IMR-90 (cell line): ENCODE results near the gene C3orf85. TPM values are rescaled to one million over a fixed set of nuclear protein-coding genes. Genes with fewer than 3 reads are reported as not detected.

Experiments
- ATAC-seq: fragments of 200-7000 bp; cut with Tn5 transposase; 2 replicates; pipeline ENCODE4 v1.9.1; 2020; ENCODE audit warnings: low read depth, mild to moderate bottlenecking, moderate library complexity
- BruUV-seq: library from RNA; stranded (reverse); fragments of 400-500 nt; replicated peaks from 2 replicates; lab custom pipeline; 2021; lab: Mats Ljungman, UMichigan
- CTCF ChIA-PET: fragments of 300-600 bp; formaldehyde crosslinking; extraction: SDS; loops from one replicate; lab custom pipeline; 2021; ENCODE audit warnings: antibody characterized with exemption; lab: Yijun Ruan, JAX
- POLR2A ChIA-PET: fragments of 300-600 bp; sonication (Branson Sonifier 250); formaldehyde crosslinking; loops from one replicate; lab custom pipeline; 2022; ENCODE audit warnings: antibody characterized with exemption; ENCODE audit not compliant: unreplicated experiment; lab: Charles Lee
- DNase-seq: peaks from one replicate; pipeline ENCODE4 v3.0.0; 2013
- H2AFZ ChIP-seq: replicated peaks from 2 replicates; pipeline ENCODE3; 2013; ENCODE audit warnings: low read length, mild to moderate bottlenecking; ENCODE audit not compliant: poor library complexity
- H2AK5ac ChIP-seq: 2 replicates; pipeline ENCODE4 v1.6.1; 2013; ENCODE audit warnings: low read depth, low read length, inconsistent platforms
- H2AK9ac ChIP-seq: replicated peaks from 2 replicates; pipeline ENCODE3; 2013; ENCODE audit warnings: mild to moderate bottlenecking, low read depth, low read length, moderate library complexity; ENCODE audit not compliant: poor library complexity
- H2BK120ac ChIP-seq: 2 replicates; pipeline ENCODE4 v1.6.1; 2013; ENCODE audit warnings: low read depth, low read length, inconsistent platforms
- H2BK15ac ChIP-seq: 3 replicates; pipeline ENCODE4 v1.6.1; 2013; ENCODE audit warnings: low read depth, low read length, inconsistent platforms
- H2BK20ac ChIP-seq: 2 replicates; pipeline ENCODE4 v1.6.1; 2013; ENCODE audit warnings: low read depth, mild to moderate bottlenecking, inconsistent platforms, low read length, moderate library complexity
- H2BK5ac ChIP-seq: 2 replicates; pipeline ENCODE4 v1.6.1; 2013; ENCODE audit warnings: mild to moderate bottlenecking, low read depth, low read length, inconsistent platforms; ENCODE audit not compliant: poor library complexity, severe bottlenecking
- H3K14ac ChIP-seq: replicated peaks from 2 replicates; pipeline ENCODE4 v1.6.1; 2013; ENCODE audit warnings: low read depth, low read length, inconsistent platforms
- H3K18ac ChIP-seq: 2 replicates; pipeline ENCODE4 v1.6.1; 2013; ENCODE audit warnings: low read depth, low read length, control low read depth
- H3K23ac ChIP-seq: 2 replicates; pipeline ENCODE4 v1.6.1; 2013; ENCODE audit warnings: low read depth, low read length, inconsistent platforms
- H3K27ac ChIP-seq: 2 replicates; pipeline ENCODE4 v1.5.1; 2013; ENCODE audit warnings: mild to moderate bottlenecking, control low read depth, low read length; ENCODE audit not compliant: insufficient read depth
- H3K27me3 ChIP-seq: 2 replicates; pipeline ENCODE4 v1.6.1; 2013; ENCODE audit warnings: low read length; ENCODE audit not compliant: control insufficient read depth, insufficient read depth
- H3K36me3 ChIP-seq: 2 replicates; pipeline ENCODE4 v1.6.1; 2013; ENCODE audit warnings: low read length, mixed read lengths; ENCODE audit not compliant: control insufficient read depth, insufficient read depth
- H3K4ac ChIP-seq: 2 replicates; pipeline ENCODE4 v1.6.1; 2013; ENCODE audit warnings: low read depth, low read length, inconsistent platforms
- H3K4me1 ChIP-seq: 2 replicates; pipeline ENCODE4 v1.6.1; 2013; ENCODE audit warnings: low read length, mixed read lengths; ENCODE audit not compliant: control insufficient read depth, insufficient read depth
- H3K4me2 ChIP-seq: 2 replicates; pipeline ENCODE4 v1.6.1; 2013; ENCODE audit warnings: low read depth, mild to moderate bottlenecking, control low read depth, low read length, moderate library complexity
- H3K4me3 ChIP-seq: 2 replicates; pipeline ENCODE4 v1.5.1; 2013; ENCODE audit warnings: low read depth, mild to moderate bottlenecking, control low read depth, low read length, moderate library complexity; ENCODE audit not compliant: insufficient read depth
- H3K56ac ChIP-seq: 2 replicates; pipeline ENCODE4 v1.6.1; 2013; ENCODE audit warnings: low read length, inconsistent platforms; ENCODE audit not compliant: insufficient read depth; ENCODE audit errors: extremely low read depth
- H3K79me1 ChIP-seq, 2 experiments: 2 replicates each; pipeline ENCODE4 v1.6.1; 2013; ENCODE audit warnings: low read length in 2 of 2, inconsistent platforms in 1 of 2, low read depth in 1 of 2
- H3K9ac ChIP-seq: 2 replicates; pipeline ENCODE4 v1.6.1; 2013; ENCODE audit warnings: low read depth, low read length, control low read depth
- H3K9me1 ChIP-seq: 2 replicates; pipeline ENCODE4 v1.6.1; 2013; ENCODE audit warnings: low read length, inconsistent platforms; ENCODE audit not compliant: insufficient read depth
- H3K9me3 ChIP-seq: 2 replicates; pipeline ENCODE4 v1.6.1; 2013; ENCODE audit warnings: low read length; ENCODE audit not compliant: control insufficient read depth, insufficient read depth
- H4K20me1 ChIP-seq: 2 replicates; pipeline ENCODE4 v1.6.1; 2013; ENCODE audit warnings: low read length, inconsistent platforms; ENCODE audit not compliant: insufficient read depth
- H4K5ac ChIP-seq: 2 replicates; pipeline ENCODE4 v1.6.1; 2013; ENCODE audit warnings: mild to moderate bottlenecking, low read depth, low read length, control low read depth
- H4K8ac ChIP-seq, 2 experiments: 2 replicates each; pipeline ENCODE4 v1.6.1; 2013; ENCODE audit warnings: low read depth in 2 of 2, low read length in 2 of 2, control low read depth in 1 of 2, inconsistent platforms in 1 of 2
- H4K91ac ChIP-seq: 2 replicates; pipeline ENCODE4 v1.6.1; 2013; ENCODE audit warnings: low read depth, low read length, inconsistent platforms; ENCODE audit not compliant: insufficient read depth
- ELK1 ChIP-seq: fragments of 150-350 bp; IDR thresholded peaks from 2 replicates; pipeline ENCODE4 v1.6.1; 2016; ENCODE audit warnings: low read depth, mild to moderate bottlenecking, low read length, moderate library complexity, borderline replicate concordance
- RAD21 ChIP-seq: IDR thresholded peaks from 2 replicates; pipeline ENCODE4 v1.6.1; 2012; ENCODE audit warnings: low read length, improper control_type of control experiment
- USF2 ChIP-seq: fragments of 150-350 bp; IDR thresholded peaks from 2 replicates; pipeline ENCODE4 v1.6.1; 2017; ENCODE audit warnings: mild to moderate bottlenecking, antibody characterized with exemption, low read length, low read depth
- WGBS, 2 experiments: methylation state at CpG; one replicate each; pipeline versions ENCODE4 v1.1.5 to v1.1.7; 2013; ENCODE audit warnings: missing lambda C conversion rate in 2 of 2; ENCODE audit not compliant: insufficient read length in 1 of 2; ENCODE audit errors: extremely low coverage in 2 of 2; 5-methylcytosine and 5-hydroxymethylcytosine counted together
- dilution Hi-C: fragments of 300-500 bp; cut with HindIII; formaldehyde crosslinking; loops from one replicate; pipeline ENCODE4 v1.14.3; 2018; ENCODE audit warnings: low sequenced_read_pairs; ENCODE audit not compliant: unreplicated experiment
- in situ Hi-C: fragments of 300-500 bp; cut with MboI; formaldehyde crosslinking; loops from 3 replicates; pipeline ENCODE4 v1.14.3; 2019; ENCODE audit warnings: low sequenced_read_pairs, inconsistent platforms, mixed read lengths
- intact Hi-C: fragments of 100-400 bp; cut with micrococcal nuclease; formaldehyde crosslinking; loops from 2 replicates; pipeline ENCODE4 v1.10.0; 2022
- polyA plus RNA-seq, 3 experiments: library from polyadenylated mRNA; depleted of rRNA; stranded (reverse); fragments of >200 nt; gene quantifications; 2 replicates each; pipeline ENCODE4 v1.2.3, GENCODE V29; 2012; ENCODE audit warnings: low replicate concordance in 1 of 3
- total RNA-seq: library from RNA; depleted of rRNA; stranded (reverse); fragments of >200 nt; gene quantifications from 2 replicates; pipeline ENCODE4 v1.2.3, GENCODE V29; 2012

Gene C3orf85
- total and polyA plus RNA-seq, 2 of the 4 experiments (the other 2 are of a cell fraction): not detected

- H2BK15ac ChIP-seq: no peak overlapping the region
- intact Hi-C loops (no loop called here), dilution Hi-C loops (no loop called here), in situ Hi-C loops (no loop called here)
- H3K9me1 ChIP-seq: no peaks in the 10 kb centered on the region
- POLR2A ChIA-PET: no interaction called here
- H3K56ac ChIP-seq: no peak overlapping the region
- no peak overlapping the region for H3K27ac ChIP-seq
- no peak overlapping the region for H3K18ac ChIP-seq
- H3K14ac ChIP-seq: no peak overlapping the region
- H3K36me3 ChIP-seq: no peaks in the 10 kb centered on the region
- 20% methylated on average over 1 of the region's 2 CpGs; no CpG with 5 or more reads in 1 of the 2 experiments for WGBS, 2 experiments
- H4K8ac ChIP-seq: no peak overlapping the region
- no peaks in the 10 kb centered on the region for H3K79me1 ChIP-seq
- no peak overlapping the region for H4K5ac ChIP-seq
- H3K4me2 ChIP-seq: no peak overlapping the region
- H2BK20ac ChIP-seq: no peak overlapping the region
- H3K4me3 ChIP-seq: no peak overlapping the region
- TF ChIP-seq USF2 (no peak), ELK1 (no peak), RAD21 (no peak)
- H4K91ac ChIP-seq: no peak overlapping the region
- no peak overlapping the region for H2AK9ac ChIP-seq
- H3K9me3 ChIP-seq: no peaks in the 10 kb centered on the region
- H3K4ac ChIP-seq: no peak overlapping the region
- H2AFZ ChIP-seq: no peak overlapping the region
- no peak for DNase-seq
- no peaks in the 10 kb centered on the region for H3K4me1 ChIP-seq
- ATAC-seq: no peak
- H3K9ac ChIP-seq: no peak overlapping the region
- CTCF ChIA-PET: no interaction called here
- no peaks in the 10 kb centered on the region for H4K20me1 ChIP-seq
- no TSS peak for BruUV-seq
- no peak overlapping the region for H2AK5ac ChIP-seq
- no peak overlapping the region for H2BK120ac ChIP-seq
- H2BK5ac ChIP-seq: no peak overlapping the region
- no peaks in the 10 kb centered on the region for H3K27me3 ChIP-seq
- no peak overlapping the region for H3K23ac ChIP-seq
These were observed 18.5 kb downstream of the C3orf85 start for GRCh38 chr3:109154979-109155378.
